ENCODE results near the gene ADARB2. TPM values are rescaled to one million over a fixed set of nuclear protein-coding genes. Genes with fewer than 3 reads are reported as not detected.
A peak's percentile ranks its signal among the peaks of the same experiment; 100 is the strongest.

Gene ADARB2
- total and polyA plus RNA-seq, 8 donors: 0.34 to 24.7 (median 3.2) TPM

GRCh38 chr10:1412531-1413189 lies 324.7 kb downstream of the ADARB2 start:
- 69 to 78% methylated on average over 19 of the region's 19 CpGs for WGBS, 2 donors
- Histone ChIP-seq H3K4me1 (no peaks in the 10 kb centered on the region), H3K4me3 (no peak overlapping the region), H3K9me3 (no peaks in the 10 kb centered on the region), H3K27me3 (peaks cover 0 to 24% (median 0%) of the 10 kb centered on the region in 4 donors), H3K36me3 (no peaks in the 10 kb centered on the region), H3K27ac (no peak overlapping the region)
- no peak for TF ChIP-seq CTCF (IDR thresholded peaks at IDR 0.05)
- DNase-seq (no peak), ATAC-seq (no peak), FAIRE-seq (no peak)
- intact Hi-C loops (cut with DNase I): no loop called here

GRCh38 chr10:1411956-1412355 lies 325.4 kb downstream of the ADARB2 start:
- ATAC-seq (no peak), FAIRE-seq (no peak), DNase-seq (peak in 1 of 6 donors; percentile 2)
- Histone ChIP-seq H3K27me3 (peaks cover 0 to 20% (median 0%) of the 10 kb centered on the region in 4 donors), H3K4me1 (no peaks in the 10 kb centered on the region), H3K9me3 (no peaks in the 10 kb centered on the region), H3K4me3 (no peak overlapping the region), H3K27ac (no peak overlapping the region), H3K36me3 (no peaks in the 10 kb centered on the region)
- no peak for TF ChIP-seq CTCF (IDR thresholded peaks at IDR 0.05)
- intact Hi-C loops (cut with DNase I): no loop called here
- WGBS, 2 donors: 61 to 78% methylated on average over 17 of the region's 17 CpGs

GRCh38 chr10:1411451-1411850 lies 325.9 kb downstream of the ADARB2 start:
- H3K4me1 ChIP-seq: no peaks in the 10 kb centered on the region
- H3K27ac ChIP-seq: no peak overlapping the region
- intact Hi-C loops (cut with DNase I): no loop called here
- H3K36me3 ChIP-seq: no peaks in the 10 kb centered on the region
- FAIRE-seq (no peak), ATAC-seq (no peak), DNase-seq (peak in 1 of 6 donors; percentile 3)
- no peak overlapping the region for H3K4me3 ChIP-seq
- TF ChIP-seq CTCF (IDR thresholded peaks at IDR 0.05): no peak
- H3K9me3 ChIP-seq: no peaks in the 10 kb centered on the region
- H3K27me3 ChIP-seq: peaks cover 0 to 20% (median 0%) of the 10 kb centered on the region in 4 donors
- WGBS, 2 donors: 83 to 89% methylated on average over 17 of the region's 17 CpGs

GRCh38 chr10:1410469-1411395 lies 326.6 kb downstream of the ADARB2 start:
- no peak for ATAC-seq
- Histone ChIP-seq H3K27me3 (peaks cover 0 to 15% (median 0%) of the 10 kb centered on the region in 4 donors), H3K4me3 (no peak overlapping the region), H3K4me1 (no peaks in the 10 kb centered on the region), H3K36me3 (no peaks in the 10 kb centered on the region), H3K9me3 (no peaks in the 10 kb centered on the region), H3K27ac (no peak overlapping the region)
- TF ChIP-seq CTCF (IDR thresholded peaks at IDR 0.05): no peak
- intact Hi-C loops (cut with DNase I): no loop called here
- DNase-seq: peak in 1 of 6 donors; percentile 1
- 89 to 94% methylated on average over 33 of the region's 33 CpGs for WGBS, 2 donors
- FAIRE-seq: no peak
